Stimulated activated CD8-positive, alpha-beta memory T cell treated with anti-CD3 and anti-CD28 coated beads, Interleukin-15, amount 100 ng/mL, for 1 hour (primary cell): ENCODE data around the gene ATAD1.
A peak's percentile ranks its signal among the peaks of the same experiment; 100 is the strongest.
"Not testable (repeated sequence)": the region's sequence is repeated elsewhere in the genome, so short reads cannot be mapped to it uniquely, and the experiment has no call there.

ENCODE experiments used
- DNase-seq: peaks from one replicate; pipeline ENCODE4 v3.0.0-alpha.2; 2020; ENCODE audit warnings: low read depth

ATAD1 gene

DNA sequence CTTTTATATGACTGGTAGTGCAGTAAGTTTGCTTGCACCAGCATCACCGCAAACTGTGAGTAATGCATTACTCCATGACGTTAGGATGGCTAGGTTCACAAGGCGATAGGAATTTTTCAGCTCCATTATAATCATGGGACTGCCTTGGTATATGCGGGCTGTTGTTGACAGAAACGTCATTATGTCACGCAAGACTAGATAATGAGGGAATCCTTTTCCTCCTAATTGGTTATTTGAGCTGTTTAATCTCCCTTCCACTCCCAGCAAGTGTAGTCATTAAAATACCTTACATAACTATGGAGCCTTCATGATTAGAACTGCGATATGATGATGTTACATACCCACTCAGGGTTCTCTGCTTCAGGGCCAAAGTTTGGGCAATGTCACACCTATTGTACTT is 28.0 kb upstream of the ATAD1 start:
- DNase-seq = no peak

DNA sequence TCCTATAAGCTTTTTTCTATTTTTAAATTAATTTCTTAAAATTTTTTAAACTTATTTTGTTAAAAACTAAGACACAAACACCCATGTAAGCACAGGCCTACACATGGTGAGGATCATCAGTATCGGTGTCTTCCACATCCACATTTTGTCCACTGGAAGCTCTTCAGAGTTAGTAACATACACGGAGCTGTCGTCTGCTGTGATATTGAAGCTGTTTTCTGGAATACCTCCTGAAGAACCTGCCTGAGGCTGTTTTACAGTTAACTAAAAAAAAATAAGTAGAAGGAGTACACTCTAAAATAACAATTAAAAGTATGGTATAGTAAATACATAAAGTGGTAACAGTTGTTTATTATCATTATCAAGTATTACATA is 27.6 kb upstream of the ATAD1 start:
- no peak for DNase-seq

DNA sequence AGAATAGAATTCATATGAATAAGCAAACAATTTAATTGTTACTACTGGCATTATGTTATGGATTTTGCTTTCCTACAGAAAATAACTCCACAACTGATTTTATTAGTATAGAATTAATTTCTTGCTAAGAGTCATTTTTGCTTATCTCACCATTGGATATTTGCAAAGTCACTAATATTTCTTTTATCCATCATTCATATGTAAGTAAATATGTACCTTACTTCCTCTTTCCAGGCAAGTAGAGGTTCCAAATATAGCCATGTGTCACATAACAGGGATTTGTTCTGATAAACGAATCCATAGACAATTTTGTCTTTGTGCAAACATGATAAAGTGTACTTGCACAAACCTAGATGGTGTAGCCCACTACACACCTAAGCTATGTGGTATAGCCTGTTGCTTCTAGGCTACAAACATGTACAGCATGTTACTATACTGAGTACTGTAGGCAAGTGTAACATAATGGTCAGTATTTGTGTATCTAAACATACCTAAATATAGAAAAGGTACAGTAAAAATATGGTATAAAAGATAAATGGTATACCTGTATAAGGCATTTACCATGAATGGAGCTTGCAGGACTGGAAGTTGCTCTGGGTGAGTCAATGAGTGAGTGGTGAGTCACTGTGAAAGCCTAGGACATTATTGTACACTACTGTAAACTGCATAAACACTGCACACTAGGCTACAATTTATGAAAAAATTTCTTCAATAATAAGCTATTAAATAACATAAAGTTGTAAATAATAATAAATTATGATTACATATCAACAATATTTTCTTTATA is 27.0 kb upstream of the ATAD1 start:
- DNase-seq = no peak

DNA sequence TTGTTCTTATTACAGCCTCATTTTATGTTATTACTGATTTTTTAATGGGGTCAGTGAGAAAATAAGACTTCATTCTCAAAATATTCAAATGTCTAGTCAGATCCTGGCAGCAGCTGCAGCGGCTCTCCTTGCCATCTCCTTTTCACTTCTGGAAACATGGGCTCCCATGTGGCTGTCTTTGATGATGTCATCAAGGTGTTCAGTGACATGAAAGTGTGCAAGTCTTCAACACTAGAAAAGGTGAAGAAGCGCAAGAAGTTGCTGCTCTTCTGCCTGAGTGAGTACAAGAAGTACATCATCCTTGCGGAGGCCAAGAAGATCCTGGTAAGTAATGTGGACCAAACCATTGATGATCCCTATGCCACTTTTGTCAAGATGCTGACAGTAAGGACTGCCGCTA is 25.7 kb upstream of the ATAD1 start:
- DNase-seq = no peak

DNA sequence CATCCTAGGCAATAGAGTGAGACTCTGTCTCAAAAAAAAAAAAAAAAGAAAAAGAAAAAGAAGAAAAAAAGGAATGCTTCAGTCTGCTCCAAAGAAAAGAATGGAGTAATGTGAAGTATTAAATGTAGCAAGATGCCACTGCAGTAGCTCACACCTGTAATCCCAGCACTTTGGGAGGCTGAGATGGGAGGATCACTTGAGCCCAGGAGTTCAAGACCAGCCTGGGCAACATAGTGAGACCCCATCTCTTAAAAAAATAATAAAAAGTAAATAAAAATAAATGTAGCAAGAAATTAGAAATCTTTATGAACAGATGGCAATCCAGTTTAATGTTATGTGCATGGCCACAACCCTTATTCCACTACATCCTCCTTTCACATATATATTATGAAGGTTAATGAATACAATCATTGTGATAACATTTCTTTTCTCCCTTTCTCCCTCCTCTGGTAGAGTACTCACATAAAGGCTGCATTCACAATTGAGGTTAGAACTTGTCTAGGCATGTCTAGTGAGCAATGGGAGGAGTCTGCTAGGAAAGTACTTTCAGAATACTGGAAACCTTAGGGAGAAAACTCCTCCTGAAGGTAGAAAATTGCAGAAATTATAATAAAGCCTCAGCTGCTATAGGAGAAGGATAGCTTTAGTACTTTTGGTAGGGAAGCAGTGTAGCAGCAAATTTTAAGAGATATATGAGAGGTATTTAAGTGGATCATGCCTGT is 24.9 kb upstream of the ATAD1 start:
- no peak for DNase-seq

DNA sequence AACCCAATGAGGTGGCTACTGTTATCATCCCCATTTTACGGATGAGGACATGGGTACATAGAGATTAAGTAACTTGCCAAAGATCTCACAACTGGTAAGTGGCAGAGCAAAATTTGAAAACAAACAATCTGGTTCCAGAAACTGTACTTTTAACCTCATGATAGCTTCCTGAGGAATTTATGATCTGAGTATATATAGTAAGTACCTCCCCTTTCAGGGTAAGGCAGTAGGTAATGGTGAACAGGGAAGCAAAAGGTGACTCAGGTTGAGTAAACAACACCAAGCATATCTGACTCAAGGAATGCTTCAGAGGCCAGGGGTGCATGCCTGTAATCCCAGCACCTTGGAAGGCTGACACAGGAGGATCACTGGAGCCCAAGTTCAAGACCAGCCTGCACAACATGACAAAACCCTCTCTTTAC is 24.2 kb upstream of the ATAD1 start:
- no peak for DNase-seq

DNA sequence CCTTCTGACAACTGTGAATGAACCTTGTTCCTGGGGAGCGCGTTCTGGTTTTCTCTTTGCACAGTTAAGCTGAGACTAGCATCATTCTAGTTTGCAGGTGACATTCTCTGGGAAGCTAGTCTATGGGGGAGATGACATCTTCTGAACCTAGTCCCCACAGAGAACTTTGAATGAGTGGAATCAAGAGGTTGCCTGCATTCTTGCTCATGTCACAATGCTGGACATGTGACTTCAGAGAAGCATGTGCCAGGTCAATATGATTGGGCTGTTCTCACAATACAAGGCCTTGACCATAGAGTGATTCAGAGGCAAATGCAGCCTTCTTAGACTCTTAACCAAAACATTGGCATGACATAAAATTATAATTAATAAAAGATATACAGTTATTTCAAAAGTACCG is 23.2 kb upstream of the ATAD1 start:
- DNase-seq = no peak

DNA sequence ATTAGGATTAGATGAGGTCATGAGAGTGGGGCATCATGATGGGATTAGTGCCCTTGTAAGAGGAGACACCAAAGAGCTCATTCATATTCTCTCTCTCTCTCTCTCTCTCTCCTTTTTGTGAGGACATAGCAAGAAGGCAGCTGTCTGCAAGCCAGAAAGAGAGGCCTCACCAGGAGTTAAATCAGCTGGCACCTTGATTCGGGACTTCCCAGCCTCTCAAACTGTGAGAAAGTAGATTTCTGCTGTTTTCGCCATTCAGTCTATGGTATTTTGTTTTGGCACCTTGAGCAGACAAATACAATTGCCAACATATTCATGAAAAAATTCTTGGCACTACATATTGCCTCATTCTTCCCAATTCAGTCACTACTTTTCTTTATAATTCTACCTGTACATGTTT is 20.6 kb upstream of the ATAD1 start:
- DNase-seq = no peak

DNA sequence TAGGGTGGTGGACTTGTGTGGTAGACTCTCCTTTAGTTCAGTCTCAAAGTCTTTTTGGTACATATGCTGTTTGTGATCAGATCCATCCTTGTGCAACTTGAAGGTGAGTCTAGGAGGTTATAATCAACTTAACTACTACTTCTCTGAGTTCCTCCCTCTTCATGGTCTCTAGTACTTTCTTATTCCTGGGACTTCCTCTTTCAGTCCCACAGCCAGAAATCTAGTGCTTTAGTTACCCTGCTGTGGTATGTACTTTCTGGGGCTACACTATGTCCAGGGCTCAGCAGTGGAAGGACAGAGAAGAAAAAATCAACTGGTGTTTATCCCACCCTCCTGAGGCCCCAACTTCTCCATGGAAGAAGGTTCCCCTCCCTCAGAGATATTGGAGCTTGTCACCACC is 19.4 kb upstream of the ATAD1 start:
- no peak for DNase-seq

DNA sequence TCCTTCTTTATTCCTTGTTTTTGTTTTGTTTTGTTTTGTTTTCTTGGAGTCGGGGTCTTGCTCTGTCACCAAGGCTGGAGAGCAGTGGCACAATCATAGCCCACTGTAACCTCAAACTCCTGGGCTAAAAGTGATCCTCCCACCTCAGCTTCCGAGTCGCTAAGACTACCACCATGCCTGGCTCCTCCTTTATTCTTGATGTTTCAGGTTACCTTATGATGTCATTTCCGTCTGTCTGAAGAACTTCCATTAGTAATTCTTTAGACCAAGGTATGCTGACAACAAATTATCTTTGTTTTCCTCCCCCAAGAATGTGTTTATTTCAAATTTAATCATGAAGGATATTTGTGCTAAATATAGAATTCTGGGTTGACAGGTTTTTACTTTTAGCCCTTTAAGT is 18.1 kb upstream of the ATAD1 start:
- DNase-seq = no peak

DNA sequence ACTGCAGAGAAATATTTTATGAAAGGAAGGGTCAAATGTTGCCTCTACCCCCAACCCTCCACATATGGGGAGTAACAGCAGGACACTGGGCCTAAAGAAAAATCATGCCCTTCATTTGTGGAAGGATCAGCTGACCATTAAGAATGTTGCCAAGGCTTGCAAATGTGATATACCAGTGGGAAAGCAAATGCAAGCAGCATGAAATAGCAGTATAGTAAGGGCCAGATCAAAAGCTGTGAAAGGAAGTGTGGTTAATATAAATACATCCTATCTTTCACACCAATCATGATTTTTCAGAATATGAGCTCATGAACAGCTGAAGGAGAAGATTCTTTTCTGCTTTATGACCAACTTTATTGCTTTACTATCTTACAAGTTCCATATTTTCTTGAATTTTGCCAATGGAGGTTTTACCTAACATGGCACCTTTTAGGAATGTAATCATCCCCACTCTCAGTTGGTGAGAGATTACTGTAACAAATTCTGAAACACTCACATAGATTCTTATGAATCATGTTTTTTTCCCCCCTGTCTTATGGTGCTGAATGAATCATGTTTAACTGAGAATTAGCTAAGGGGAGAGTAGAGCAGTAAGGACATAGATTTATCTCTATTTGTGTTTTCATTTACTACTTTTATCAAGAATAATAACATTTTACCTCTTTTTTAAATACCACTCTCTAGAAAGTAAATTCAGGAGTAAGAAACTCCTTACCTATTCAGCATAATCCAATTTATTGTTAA is 12.1 kb upstream of the ATAD1 start:
- DNase-seq = no peak

DNA sequence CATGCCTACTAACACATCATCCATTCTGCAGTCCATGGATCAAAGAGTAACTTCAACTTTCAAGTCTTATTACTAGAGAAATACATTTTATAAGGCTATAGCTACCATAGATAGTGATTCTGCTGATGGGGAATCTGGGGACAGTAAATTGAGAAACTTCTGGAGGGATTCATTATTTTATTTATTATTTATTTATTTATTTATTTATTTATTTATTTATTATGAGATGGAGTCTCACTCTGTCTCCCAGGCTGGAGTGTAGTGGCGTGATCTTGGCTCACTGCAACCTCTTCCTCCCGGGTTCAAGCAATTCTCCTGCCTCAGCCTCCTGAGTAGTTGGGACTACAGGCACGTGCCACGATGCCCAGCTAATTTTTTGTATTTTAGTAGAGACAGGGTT is 11.0 kb upstream of the ATAD1 start:
- not testable (repeated sequence) for DNase-seq

DNA sequence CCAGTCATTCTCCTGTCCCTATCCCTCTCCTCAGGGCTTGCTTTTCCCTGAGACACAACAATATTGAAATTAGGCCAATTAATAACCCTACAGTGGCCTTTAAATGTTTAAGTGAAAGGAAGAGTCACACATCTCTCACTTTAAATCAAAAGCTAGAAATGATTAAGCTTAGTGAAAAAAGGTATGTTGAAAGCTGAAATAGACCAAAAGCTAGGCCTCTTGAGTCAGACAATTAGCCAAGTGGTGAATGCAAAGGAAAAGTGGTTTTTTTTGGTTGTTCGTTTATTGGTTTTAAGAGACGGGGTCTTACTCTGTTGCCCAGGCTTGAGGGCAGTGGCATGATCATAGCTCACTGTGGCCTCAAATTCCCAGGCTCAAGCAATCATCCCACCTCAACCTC is 9.7 kb upstream of the ATAD1 start:
- no peak for DNase-seq

DNA sequence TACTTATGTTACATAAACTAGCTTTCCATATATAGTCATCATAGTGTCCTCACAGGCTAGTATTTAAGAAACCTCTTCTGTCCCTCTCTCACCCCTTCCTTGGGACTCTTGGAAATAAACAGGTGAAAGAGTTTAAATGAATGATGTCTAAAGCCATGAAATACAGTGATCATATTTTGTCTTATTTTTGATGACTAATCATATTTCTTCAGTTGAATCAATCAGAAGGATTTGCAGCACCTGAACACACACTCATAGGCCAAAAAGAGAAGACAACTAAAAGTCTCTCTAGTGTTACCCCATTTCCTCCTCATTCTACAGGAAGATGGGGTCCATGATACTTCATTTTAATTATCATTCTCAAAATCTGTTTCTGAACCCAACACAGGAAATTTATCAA is 8.6 kb upstream of the ATAD1 start:
- DNase-seq = no peak

DNA sequence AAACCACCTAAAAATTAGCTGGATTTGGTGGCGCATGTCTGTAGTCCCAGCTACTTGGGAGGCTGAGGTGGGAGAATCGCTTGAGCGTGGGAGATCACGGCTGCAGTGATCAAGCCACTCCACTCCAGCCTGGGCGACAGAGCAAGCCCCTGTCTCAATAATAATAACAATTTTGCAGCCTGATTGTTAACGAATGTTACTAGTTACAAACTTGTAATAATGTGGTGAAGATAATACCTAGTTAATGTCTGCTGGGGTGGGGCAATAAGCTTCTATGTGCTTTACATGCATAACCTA is 1.2 kb upstream of the ATAD1 start:
- DNase-seq = no peak

DNA sequence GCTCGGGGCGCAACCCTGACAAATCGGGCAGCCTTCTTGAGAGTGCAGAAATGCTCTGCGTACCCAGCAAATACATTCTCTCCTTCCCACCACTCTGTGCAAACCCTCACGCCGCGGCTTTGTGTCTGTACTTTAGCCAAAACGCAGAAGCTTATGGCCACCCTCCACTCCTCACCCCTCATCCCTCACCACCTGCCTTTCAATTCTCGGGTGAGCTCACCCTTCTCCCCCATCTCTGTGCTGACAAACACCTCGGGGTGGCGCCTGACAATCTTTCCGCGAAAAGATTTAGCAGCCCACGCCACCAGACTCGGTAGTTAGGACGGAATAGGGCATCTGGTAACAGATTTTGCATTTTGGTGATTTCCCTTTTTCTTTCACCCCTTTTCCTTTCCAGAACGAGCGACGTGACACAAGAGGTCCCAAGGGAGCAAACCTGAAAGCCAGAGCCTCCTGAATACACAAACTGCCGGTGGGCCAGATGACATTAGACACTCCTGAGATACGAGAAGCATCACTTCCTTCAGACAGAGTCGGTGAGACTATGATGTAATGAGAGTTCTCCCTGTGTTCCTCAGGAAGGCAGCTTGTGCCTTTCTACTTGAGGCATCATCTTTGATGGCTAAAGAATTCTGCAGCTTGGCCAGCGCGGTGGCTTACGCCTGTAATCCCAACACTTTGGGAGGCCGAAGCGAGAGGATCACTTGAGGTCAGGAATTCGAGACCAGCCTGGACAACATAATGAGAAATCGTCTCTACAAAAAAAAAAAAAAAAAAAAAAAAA is 671 bp upstream of the ATAD1 start:
- DNase-seq = peak; percentile 44

DNA sequence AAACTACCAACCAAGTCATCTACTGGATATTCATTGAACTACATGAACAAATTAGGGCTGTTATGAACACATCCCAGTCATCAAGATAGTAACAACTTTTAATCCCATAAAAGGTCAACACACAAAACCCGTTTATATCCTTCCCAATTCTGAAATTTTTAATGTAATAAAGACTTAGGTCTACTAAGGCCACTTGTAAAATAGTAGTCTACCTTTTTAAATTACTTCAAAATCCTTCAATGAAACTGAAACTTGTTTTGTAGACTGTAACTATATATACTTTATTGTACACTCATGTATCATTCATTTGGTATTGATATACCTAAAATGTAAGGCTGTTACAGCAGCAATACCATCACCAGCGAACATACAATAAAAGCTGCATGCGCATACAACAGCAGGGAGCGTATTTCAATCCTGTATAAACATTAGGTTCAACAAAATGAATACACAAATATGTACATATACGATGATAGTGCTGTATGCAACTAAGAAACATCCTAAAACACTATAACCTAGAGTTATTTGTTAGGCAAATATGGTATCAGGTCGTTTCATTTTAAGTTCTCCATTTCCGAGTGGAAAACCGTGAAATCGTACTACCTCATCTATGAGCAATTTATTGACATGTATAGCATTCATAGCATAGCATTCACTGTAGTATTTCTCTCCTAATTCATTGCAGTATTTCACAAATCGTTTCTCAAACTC is 973 bp downstream of the ATAD1 start:
- DNase-seq = no peak

DNA sequence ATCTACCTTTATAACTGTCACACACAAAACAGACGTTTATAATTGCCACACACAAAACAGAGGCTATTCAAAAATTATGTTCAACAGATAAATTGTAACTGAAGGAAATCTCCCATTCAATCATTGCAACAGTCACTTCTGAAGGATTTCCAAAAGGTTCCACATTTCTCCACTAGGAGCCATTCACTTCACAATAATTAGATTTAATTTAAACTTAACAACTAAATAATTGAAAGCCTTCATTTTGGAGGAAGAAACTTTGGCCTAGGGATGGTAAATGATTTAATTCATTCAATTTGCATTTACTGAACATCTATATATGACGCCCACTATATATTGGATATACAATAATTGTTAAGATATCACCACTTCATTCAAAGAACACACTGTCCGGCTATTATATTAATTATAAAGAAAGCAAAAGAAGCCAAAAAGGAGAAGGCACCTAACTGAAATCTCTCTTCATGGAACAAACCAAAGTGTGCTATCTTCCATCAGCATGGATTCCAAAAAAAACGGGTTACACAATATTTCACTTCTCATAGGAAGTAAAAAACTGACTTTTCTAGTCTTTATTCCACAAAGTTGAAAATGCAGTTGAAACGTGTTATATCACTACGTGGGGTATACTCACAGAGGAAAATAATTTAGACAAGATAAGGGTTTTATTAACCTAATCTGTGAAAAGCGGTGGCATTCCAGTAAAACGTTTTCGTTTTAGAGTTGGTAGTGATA is 1.7 kb downstream of the ATAD1 start:
- DNase-seq = no peak

DNA sequence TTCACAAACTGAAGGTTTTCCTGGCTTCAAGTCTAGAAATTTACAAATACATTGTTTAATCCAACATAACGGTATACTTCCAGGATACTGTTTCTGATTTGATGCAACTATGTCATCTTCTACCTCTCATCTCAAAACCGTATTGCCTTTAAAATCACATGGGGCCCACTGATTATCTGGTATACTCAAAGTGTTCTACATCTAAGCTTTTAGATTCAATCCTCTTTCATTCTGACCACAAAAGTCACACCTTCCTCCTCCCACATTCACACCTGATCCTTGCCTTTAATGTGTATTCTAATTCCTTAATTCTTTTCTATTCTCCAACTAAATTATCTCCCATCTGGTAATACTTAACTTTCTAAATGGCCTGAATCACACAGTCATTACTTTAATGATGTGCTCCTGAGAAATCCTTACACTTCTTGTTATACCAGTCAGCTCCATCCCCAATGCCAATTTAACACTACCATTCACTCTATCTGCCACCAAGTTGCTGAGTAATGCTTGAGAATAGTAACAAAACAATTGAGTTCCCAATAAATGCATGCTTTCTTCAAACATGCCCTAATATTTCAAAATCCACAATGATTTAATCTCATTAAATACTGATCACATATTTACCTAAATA is 13.0 kb downstream of the ATAD1 start:
- DNase-seq = no peak

DNA sequence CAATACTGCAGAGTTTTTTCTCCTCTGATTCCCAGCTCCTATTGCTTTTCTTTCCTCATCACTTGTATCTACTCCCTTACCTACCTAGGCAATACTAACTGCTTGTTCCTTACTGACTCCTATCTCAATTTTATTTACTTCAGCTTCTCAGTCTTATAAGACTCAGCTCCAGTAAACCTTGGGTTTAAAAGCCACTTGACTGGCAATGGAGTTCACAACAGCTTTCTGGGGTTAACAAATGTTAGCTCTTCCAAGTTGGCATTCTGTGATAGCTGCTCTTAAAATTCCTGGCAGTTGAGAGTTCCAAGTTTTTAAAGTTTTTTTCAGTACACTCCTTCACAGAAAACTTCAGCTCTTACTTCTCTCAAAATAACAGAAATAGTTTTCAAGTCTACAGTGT is 14.2 kb downstream of the ATAD1 start:
- no peak for DNase-seq

DNA sequence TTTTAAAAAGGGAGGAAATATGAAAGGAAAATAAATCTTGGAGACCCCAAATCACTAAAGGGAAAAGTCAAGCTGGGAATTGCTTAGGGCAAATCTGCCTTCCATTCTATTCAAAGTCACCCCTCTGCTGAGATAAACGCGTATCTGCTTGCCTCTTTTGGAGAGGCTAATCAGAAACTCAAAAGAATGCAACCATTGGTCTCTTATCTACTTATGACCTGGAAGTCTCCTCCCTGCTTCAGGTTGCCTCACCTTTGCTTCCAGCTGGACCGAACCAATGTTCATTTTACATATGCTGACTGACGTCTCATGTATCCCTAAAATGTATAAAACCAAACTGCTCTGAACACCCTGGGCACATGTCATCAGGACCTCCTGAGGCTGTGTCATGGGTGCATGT is 14.7 kb downstream of the ATAD1 start:
- no peak for DNase-seq
